CD14-positive monocyte (primary cell): Measurements from ENCODE around the gene LPGAT1. TPM values are rescaled to one million over a fixed set of nuclear protein-coding genes. Genes with fewer than 3 reads are reported as not detected.
A peak's percentile ranks its signal among the peaks of the same experiment; 100 is the strongest.

Experiments used
- DNase-seq, 3 donors: peaks; one replicate each; pipeline ENCODE4 v3.0.0-alpha.2; 2011 to 2022
- H2AFZ ChIP-seq: 2 replicates; pipeline ENCODE4 v1.6.0; 2012; ENCODE audit warnings: mild to moderate bottlenecking, low read depth, low read length, inconsistent platforms; ENCODE audit not compliant: insufficient read depth, poor library complexity, severe bottlenecking
- H3K27ac ChIP-seq, 2 donors: 1 replicate in 1 of 2; 2 replicates in 1 of 2; pipeline ENCODE4 v1.5.1; 2012 to 2013; ENCODE audit warnings: low read length in 2 of 2, control low read depth in 1 of 2, inconsistent platforms in 1 of 2, low read depth in 1 of 2, mild to moderate bottlenecking in 1 of 2
- H3K27me3 ChIP-seq, 2 donors: one replicate each; pipeline versions ENCODE4 v1.6.0 to v1.6.1; 2011 to 2013; ENCODE audit warnings: low read length in 2 of 2; ENCODE audit not compliant: control insufficient read depth in 2 of 2, insufficient read depth in 2 of 2
- H3K36me3 ChIP-seq, 2 donors: replicated peaks in 1 of 2; 1 replicate in 1 of 2; 2 replicates in 1 of 2; pipeline versions ENCODE4 v1.5.1 to v1.6.1; 2012 to 2013; ENCODE audit warnings: low read length in 2 of 2, control low read depth in 1 of 2, inconsistent platforms in 1 of 2, mild to moderate bottlenecking in 1 of 2; ENCODE audit not compliant: insufficient read depth in 2 of 2, control insufficient read depth in 1 of 2
- H3K4me1 ChIP-seq, 2 donors: 1 replicate in 1 of 2; 2 replicates in 1 of 2; pipeline versions ENCODE4 v1.5.1 to v1.6.1; 2012 to 2013; ENCODE audit warnings: low read length in 2 of 2, control low read depth in 1 of 2, inconsistent platforms in 1 of 2, mild to moderate bottlenecking in 1 of 2, moderate library complexity in 1 of 2; ENCODE audit not compliant: insufficient read depth in 2 of 2, control insufficient read depth in 1 of 2
- H3K4me2 ChIP-seq: replicated peaks from 2 replicates; pipeline ENCODE3; 2012; ENCODE audit warnings: low read length, moderate library complexity, mild to moderate bottlenecking; ENCODE audit not compliant: poor library complexity, severe bottlenecking; ENCODE audit errors: extremely low read depth
- H3K4me3 ChIP-seq, 3 experiments: fragments of 200-600 bp in 1 of 3; sonication (generic) in 1 of 3; replicated peaks in 1 of 3; 1 replicate in 2 of 3; 2 replicates in 1 of 3; pipeline ENCODE4 v1.5.1; 2011 to 2013; ENCODE audit warnings: low read length in 3 of 3, mild to moderate bottlenecking in 3 of 3, control low read depth in 2 of 3, low read depth in 2 of 3, inconsistent platforms in 1 of 3, moderate library complexity in 1 of 3
- H3K79me2 ChIP-seq: 2 replicates; pipeline ENCODE4 v1.6.0; 2012; ENCODE audit warnings: mild to moderate bottlenecking, control low read depth, inconsistent platforms, low read length, moderate library complexity; ENCODE audit not compliant: insufficient read depth
- H3K9ac ChIP-seq: 2 replicates; pipeline ENCODE4 v1.6.0; 2017; ENCODE audit warnings: low read length, mild to moderate bottlenecking; ENCODE audit not compliant: insufficient read depth, poor library complexity, severe bottlenecking
- H3K9me3 ChIP-seq, 2 donors: replicated peaks in 1 of 2; 1 replicate in 1 of 2; 2 replicates in 1 of 2; pipeline versions ENCODE4 v1.5.1 to v1.6.1; 2012 to 2013; ENCODE audit warnings: low read length in 2 of 2, control low read depth in 1 of 2; ENCODE audit not compliant: control insufficient read depth in 1 of 2, insufficient read depth in 1 of 2
- H4K20me1 ChIP-seq: 2 replicates; pipeline ENCODE4 v1.6.0; 2012; ENCODE audit warnings: mild to moderate bottlenecking, low read length, control low read depth, moderate library complexity; ENCODE audit not compliant: insufficient read depth
- H3K27ac Mint-ChIP-seq, 7 donors: one replicate each; pipeline ENCODE4 v1.8.0; 2020; ENCODE audit warnings: mild to moderate bottlenecking in 7 of 7, mixed read lengths in 7 of 7, moderate library complexity in 6 of 7, inconsistent platforms in 2 of 7
- H3K27me3 Mint-ChIP-seq, 3 donors: one replicate each; pipeline ENCODE4 v1.8.0; 2021 to 2022; ENCODE audit warnings: low read depth in 3 of 3, mild to moderate bottlenecking in 3 of 3, mixed read lengths in 3 of 3, moderate library complexity in 3 of 3, inconsistent platforms in 1 of 3
- H3K36me3 Mint-ChIP-seq, 2 donors: one replicate each; pipeline ENCODE4 v1.8.0; 2020; ENCODE audit warnings: mixed read lengths in 2 of 2, inconsistent platforms in 1 of 2, mild to moderate bottlenecking in 1 of 2
- H3K4me1 Mint-ChIP-seq: one replicate; pipeline ENCODE4 v1.8.0; 2020; ENCODE audit warnings: mild to moderate bottlenecking, mixed read lengths
- H3K4me3 Mint-ChIP-seq, 2 donors: one replicate each; pipeline ENCODE4 v1.8.0; 2020; ENCODE audit warnings: mild to moderate bottlenecking in 2 of 2, mixed read lengths in 2 of 2, moderate library complexity in 1 of 2
- H3K9me3 Mint-ChIP-seq, 7 donors: one replicate each; pipeline ENCODE4 v1.8.0; 2020 to 2022; ENCODE audit warnings: mixed read lengths in 7 of 7, mild to moderate bottlenecking in 6 of 7, moderate library complexity in 6 of 7, inconsistent platforms in 2 of 7
- WGBS: methylation state at CpG from one replicate; pipeline ENCODE4 v1.1.5; 2013; ENCODE audit warnings: missing lambda C conversion rate; ENCODE audit not compliant: insufficient coverage; 5-methylcytosine and 5-hydroxymethylcytosine counted together
- intact Hi-C, 2 donors: fragments of 100-400 bp; cut with micrococcal nuclease; formaldehyde crosslinking; loops; one replicate each; pipeline versions ENCODE4 v1.15.0 to v1.15.1; 2023
- polyA plus RNA-seq, 3 donors: library from polyadenylated mRNA; depleted of rRNA in 1 of 3; unstranded in 2 of 3; stranded (reverse) in 1 of 3; fragments of 300-500 nt in 2 of 3; fragments of >200 nt in 1 of 3; fragmentation: Illumina TruSeq in 2 of 3; gene quantifications; 1 replicate in 2 of 3; 2 replicates in 1 of 3; pipeline ENCODE4 v1.2.3, GENCODE V29; 2012 to 2021
- TF ChIP-seq, protein P1 (sequence below): fragments of 200-600 bp; IDR thresholded peaks from one replicate; pipeline ENCODE4 v1.8.0; 2022; ENCODE audit warnings: antibody characterized with exemption, mild to moderate bottlenecking

LPGAT1 gene
- polyA plus RNA-seq, 3 donors: 19.5 to 52.1 (median 40.2) TPM

DNA sequence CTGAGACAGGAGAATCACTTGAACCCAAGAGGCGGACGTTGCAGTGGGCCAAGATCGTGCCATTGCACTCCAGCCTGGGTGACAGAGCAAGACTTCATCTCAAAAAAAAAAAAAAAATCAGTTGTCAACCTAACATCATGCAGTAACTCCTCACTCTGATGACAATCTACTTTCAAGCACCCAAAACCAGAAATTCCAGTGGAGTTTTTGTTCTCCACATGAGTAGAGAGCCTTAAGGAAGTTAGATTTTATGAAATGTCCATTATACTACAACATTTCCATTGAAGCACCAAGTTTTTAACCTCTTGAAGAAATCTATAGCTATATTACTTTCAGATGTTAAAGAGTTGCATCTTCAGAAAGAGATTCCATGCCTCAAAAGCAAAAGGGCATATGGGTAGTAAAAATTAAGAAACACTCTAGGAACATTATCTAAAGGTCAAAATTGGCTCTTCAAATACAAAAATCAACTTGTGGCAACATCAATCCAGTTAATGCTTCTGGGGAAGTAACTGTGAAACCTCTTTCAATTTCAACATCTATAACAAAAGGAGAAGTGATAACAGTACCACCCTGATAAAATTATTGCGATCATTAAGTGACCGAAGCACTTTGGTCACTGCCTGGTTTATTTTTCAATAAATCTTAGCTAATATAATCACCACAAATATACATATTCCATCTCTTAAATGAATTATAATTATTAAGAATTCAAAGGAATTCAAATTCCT lies 7.7 kb downstream of the LPGAT1 start:
- Mint-ChIP-seq H3K36me3 (peaks cover 32 to 37% of the 10 kb centered on the region in 2 donors), H3K27me3 (no peaks in the 10 kb centered on the region), H3K4me3 (peak overlapping the region in 1 of 2 donors; percentile 43), H3K4me1 (peaks cover 67% of the 10 kb centered on the region), H3K9me3 (no peaks in the 10 kb centered on the region), H3K27ac (peak overlapping the region; percentile 79 to 97 (median 93))
- intact Hi-C loops: no loop called here
- Histone ChIP-seq H3K4me2 (peak overlapping the region; percentile 46), H3K79me2 (peaks cover 92% of the 10 kb centered on the region), H4K20me1 (peaks cover 34% of the 10 kb centered on the region), H3K36me3 (peaks cover 13 to 35% of the 10 kb centered on the region in 2 donors), H3K4me3 (peak overlapping the region in 1 of 3 experiments; percentile 53), H3K9ac (peak overlapping the region; percentile 0), H2AFZ (no peak overlapping the region), H3K9me3 (no peaks in the 10 kb centered on the region), H3K27me3 (no peaks in the 10 kb centered on the region), H3K27ac (peak overlapping the region; percentile 54 to 80), H3K4me1 (peaks cover 50 to 71% of the 10 kb centered on the region in 2 donors)
- peak; percentile 40 to 69 (median 64) for DNase-seq
- 100% methylated on average over 3 of the region's 5 CpGs for WGBS
- TF ChIP-seq, protein P1, sequence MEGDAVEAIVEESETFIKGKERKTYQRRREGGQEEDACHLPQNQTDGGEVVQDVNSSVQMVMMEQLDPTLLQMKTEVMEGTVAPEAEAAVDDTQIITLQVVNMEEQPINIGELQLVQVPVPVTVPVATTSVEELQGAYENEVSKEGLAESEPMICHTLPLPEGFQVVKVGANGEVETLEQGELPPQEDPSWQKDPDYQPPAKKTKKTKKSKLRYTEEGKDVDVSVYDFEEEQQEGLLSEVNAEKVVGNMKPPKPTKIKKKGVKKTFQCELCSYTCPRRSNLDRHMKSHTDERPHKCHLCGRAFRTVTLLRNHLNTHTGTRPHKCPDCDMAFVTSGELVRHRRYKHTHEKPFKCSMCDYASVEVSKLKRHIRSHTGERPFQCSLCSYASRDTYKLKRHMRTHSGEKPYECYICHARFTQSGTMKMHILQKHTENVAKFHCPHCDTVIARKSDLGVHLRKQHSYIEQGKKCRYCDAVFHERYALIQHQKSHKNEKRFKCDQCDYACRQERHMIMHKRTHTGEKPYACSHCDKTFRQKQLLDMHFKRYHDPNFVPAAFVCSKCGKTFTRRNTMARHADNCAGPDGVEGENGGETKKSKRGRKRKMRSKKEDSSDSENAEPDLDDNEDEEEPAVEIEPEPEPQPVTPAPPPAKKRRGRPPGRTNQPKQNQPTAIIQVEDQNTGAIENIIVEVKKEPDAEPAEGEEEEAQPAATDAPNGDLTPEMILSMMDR: no peak

DNA sequence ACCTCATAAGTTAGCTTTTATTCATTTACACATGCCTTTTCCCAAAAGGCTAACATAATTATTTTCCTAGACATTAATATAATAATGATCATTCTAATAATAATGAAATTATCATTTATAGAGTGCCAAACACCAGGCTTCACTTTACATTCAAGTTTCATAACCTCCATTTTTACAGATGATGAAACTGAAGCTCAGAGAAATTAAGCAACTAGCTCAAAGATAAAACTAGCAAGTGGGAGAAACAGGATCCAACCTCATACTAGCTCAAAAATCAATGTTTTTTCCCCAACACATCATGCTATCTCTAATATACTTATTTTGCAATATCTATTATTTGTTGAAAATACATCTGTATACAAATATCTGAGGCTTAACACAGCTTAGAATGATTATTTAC lies 14.0 kb downstream of the LPGAT1 start:
- Histone ChIP-seq H3K9ac (no peak overlapping the region), H3K4me1 (peaks cover 45 to 65% of the 10 kb centered on the region in 2 donors), H2AFZ (no peak overlapping the region), H3K27ac (peak overlapping the region in 1 of 2 donors; percentile 83), H4K20me1 (peaks cover 47% of the 10 kb centered on the region), H3K79me2 (peaks cover 88% of the 10 kb centered on the region), H3K9me3 (no peaks in the 10 kb centered on the region), H3K4me3 (no peak overlapping the region), H3K27me3 (no peaks in the 10 kb centered on the region), H3K4me2 (peak overlapping the region; percentile 4), H3K36me3 (peaks cover 13 to 46% of the 10 kb centered on the region in 2 donors)
- H3K4me1 Mint-ChIP-seq: peaks cover 38% of the 10 kb centered on the region
- peaks cover 26 to 27% of the 10 kb centered on the region in 2 donors for H3K36me3 Mint-ChIP-seq
- DNase-seq: peak in 2 of 3 donors; percentile 13 to 36
- TF ChIP-seq, protein P1: no peak
- H3K27me3 Mint-ChIP-seq: no peaks in the 10 kb centered on the region
- H3K4me3 Mint-ChIP-seq: no peak overlapping the region
- intact Hi-C loops: no loop called here
- peak overlapping the region in 6 of 7 donors; percentile 37 to 79 (median 62) for H3K27ac Mint-ChIP-seq
- H3K9me3 Mint-ChIP-seq: no peaks in the 10 kb centered on the region
